Measurements from ENCODE around the gene GNB3.

Gene GNB3

DNA sequence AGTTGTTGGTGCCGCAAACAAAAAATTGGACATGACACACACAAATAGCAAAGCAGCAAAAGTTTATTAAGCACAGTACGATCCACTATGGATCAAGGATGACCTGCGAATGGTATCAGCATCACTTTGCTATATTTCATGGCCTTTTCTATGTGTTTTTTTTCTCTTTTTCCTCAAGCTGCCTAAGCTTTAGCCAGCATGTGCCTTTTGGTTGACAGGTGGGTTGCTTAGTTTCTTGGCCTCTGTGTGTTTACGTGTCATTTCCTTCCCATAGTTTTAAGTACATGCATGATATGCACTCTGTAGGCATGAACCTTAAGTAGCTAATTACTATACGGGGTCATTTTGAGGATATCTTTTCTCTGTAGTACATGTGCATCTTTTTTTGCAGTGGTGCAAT, 41.6 kb upstream of the GNB3 start:
- Histone ChIP-seq H3K4me3 (ENCODE audit: low read depth, low read length) (no peak overlapping the region), H3K36me3 (no peaks in the 10 kb centered on the region), H3K4me1 (no peaks in the 10 kb centered on the region), H3K9me3 (no peaks in the 10 kb centered on the region), H3K27me3 (no peaks in the 10 kb centered on the region)
- DNase-seq: no peak
- TF ChIP-seq, protein P1, sequence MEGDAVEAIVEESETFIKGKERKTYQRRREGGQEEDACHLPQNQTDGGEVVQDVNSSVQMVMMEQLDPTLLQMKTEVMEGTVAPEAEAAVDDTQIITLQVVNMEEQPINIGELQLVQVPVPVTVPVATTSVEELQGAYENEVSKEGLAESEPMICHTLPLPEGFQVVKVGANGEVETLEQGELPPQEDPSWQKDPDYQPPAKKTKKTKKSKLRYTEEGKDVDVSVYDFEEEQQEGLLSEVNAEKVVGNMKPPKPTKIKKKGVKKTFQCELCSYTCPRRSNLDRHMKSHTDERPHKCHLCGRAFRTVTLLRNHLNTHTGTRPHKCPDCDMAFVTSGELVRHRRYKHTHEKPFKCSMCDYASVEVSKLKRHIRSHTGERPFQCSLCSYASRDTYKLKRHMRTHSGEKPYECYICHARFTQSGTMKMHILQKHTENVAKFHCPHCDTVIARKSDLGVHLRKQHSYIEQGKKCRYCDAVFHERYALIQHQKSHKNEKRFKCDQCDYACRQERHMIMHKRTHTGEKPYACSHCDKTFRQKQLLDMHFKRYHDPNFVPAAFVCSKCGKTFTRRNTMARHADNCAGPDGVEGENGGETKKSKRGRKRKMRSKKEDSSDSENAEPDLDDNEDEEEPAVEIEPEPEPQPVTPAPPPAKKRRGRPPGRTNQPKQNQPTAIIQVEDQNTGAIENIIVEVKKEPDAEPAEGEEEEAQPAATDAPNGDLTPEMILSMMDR (IDR thresholded peaks at IDR 0.05; ENCODE audit: low read depth, low read length): no peak

DNA sequence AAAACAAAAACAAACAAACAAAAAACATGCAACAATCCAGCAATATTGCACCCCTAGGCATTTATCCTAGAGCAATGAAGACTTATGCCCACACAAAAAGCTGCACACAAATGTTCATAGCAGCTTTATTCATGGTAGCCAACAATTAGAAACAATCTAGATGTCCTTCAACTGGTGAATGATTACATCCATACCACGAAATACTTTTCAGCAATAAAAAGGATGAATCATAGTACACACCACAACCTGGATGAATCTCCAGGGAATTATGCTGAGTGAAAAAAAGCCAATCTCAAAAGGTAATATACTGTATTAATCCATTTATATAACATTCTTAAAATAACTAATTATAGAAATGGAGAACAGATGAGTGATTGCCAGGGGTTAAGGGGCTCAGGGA, 33.6 kb upstream of the GNB3 start:
- no peaks in the 10 kb centered on the region for H3K9me3 ChIP-seq

DNA sequence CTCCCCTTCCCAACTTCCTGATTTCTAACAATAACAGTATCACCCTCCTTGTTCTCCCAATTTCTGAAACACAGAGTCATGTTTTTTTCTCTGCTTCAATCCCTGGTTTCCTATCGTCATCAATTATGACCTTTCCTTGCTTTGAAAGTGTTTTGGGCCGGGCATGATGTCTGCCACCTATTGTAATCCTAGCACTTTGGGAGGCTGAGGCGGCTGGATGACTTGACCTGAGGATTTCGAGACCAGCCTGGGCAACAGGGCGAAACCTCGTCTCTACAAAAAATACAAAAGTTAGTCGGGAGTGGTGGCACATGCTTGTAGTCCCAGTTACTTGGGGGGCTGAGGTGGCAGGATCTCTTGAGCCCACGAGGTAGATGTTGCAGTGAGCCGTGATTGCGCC, 31.7 kb upstream of the GNB3 start:
- H3K36me3 ChIP-seq: no peaks in the 10 kb centered on the region
- no peak overlapping the region for H3K4me3 ChIP-seq (ENCODE audit: low read depth, low read length)
- TF ChIP-seq, protein P1 (IDR thresholded peaks at IDR 0.05; ENCODE audit: low read depth, low read length): no peak
- no peaks in the 10 kb centered on the region for H3K27me3 ChIP-seq
- H3K9me3 ChIP-seq: no peaks in the 10 kb centered on the region
- no peaks in the 10 kb centered on the region for H3K4me1 ChIP-seq
- DNase-seq: no peak

More for the DNA sequence above, 33.6 kb upstream of the GNB3 start:
- TF ChIP-seq, protein P1 (IDR thresholded peaks at IDR 0.05; ENCODE audit: low read depth, low read length): no peak
- Histone ChIP-seq H3K36me3 (no peaks in the 10 kb centered on the region), H3K27me3 (no peaks in the 10 kb centered on the region), H3K4me3 (ENCODE audit: low read depth, low read length) (no peak overlapping the region), H3K4me1 (no peaks in the 10 kb centered on the region)
- no peak for DNase-seq

DNA sequence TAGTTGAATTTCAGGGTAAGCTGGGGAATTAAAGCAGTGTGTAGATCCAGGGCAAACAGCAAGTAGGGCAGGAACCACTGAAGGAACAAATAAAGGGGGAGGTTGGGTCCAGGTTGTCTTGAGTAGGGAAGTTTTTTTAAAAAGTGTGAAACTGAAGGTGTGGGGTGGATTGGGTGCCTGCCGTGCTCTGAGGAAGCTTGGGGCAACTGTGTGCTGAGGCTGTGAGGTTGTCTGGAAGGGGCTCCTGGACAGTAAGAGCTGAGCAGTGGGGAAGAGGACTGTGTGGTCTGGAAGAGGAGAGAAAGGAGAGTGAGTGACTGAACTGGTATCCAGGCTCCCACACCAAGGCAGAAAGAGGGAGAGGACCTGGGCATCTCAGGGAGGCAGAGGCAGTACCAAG, 30.0 kb upstream of the GNB3 start:
- H3K4me3 ChIP-seq (ENCODE audit: low read depth, low read length): no peak overlapping the region
- no peaks in the 10 kb centered on the region for H3K9me3 ChIP-seq
- TF ChIP-seq, protein P1 (IDR thresholded peaks at IDR 0.05; ENCODE audit: low read depth, low read length): no peak
- H3K36me3 ChIP-seq: no peaks in the 10 kb centered on the region
- no peak for DNase-seq
- no peaks in the 10 kb centered on the region for H3K27me3 ChIP-seq
- no peaks in the 10 kb centered on the region for H3K4me1 ChIP-seq

DNA sequence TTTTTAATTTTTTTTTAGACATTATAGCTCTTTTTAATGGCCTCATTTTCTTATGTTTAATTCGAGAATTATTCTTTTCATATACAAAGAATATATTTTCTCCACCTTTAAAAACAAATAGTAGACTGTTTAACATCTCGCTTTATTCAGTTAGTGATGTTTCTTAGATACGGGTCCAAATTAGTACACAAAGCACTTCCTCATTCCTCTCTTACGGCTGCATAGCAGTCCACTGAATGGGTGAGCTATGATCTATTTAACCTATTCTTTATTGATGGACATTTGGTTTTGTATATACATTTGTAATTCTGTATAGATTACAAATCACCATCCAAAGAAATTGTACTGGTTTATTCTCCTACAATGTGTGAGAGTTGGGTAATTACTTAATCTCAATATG, 27.4 kb upstream of the GNB3 start:
- Histone ChIP-seq H3K4me1 (peaks cover 8% of the 10 kb centered on the region), H3K36me3 (no peaks in the 10 kb centered on the region), H3K27me3 (no peaks in the 10 kb centered on the region), H3K9me3 (no peaks in the 10 kb centered on the region), H3K4me3 (ENCODE audit: low read depth, low read length) (no peak overlapping the region)
- TF ChIP-seq, protein P1 (IDR thresholded peaks at IDR 0.05; ENCODE audit: low read depth, low read length): no peak
- DNase-seq: no peak

DNA sequence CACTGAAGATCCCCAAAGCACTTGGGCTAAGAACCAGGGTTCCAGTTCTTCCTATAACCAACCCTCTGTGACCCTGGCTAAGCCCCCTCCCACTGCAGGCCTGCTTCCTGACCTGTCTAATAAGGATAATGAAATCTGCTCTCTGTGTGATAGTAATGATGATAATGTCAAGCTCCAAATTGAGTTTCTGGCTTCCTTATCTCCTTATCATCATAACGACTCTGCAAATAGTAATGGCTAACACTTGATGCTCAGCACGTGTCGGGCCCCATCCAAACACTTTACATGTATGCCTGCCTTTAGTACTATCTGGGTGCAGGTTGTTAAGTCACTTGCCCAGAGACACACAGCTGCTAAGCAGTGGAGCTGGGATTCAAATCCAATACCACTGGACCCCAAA, 24.1 kb upstream of the GNB3 start:
- H3K4me3 ChIP-seq (ENCODE audit: low read depth, low read length): no peak overlapping the region
- DNase-seq: no peak
- no peaks in the 10 kb centered on the region for H3K27me3 ChIP-seq
- H3K9me3 ChIP-seq: no peaks in the 10 kb centered on the region
- TF ChIP-seq, protein P1 (IDR thresholded peaks at IDR 0.05; ENCODE audit: low read depth, low read length): no peak
- peaks cover 28% of the 10 kb centered on the region for H3K4me1 ChIP-seq
- no peaks in the 10 kb centered on the region for H3K36me3 ChIP-seq

Data from BE2C (cell line).